C4-2B (cell line): Measurements from ENCODE around the gene HPS3.

Experiments
- ZFX ChIP-seq: fragments of 450-650 bp; IDR thresholded peaks from 2 replicates; pipeline ENCODE4 v1.6.1; 2017
- TF ChIP-seq, protein P1 (sequence below): fragments of 450-650 bp; conservative IDR thresholded peaks from 2 replicates; pipeline ENCODE4 v1.5.1; 2017; ENCODE audit warnings: mild to moderate bottlenecking

DNA sequence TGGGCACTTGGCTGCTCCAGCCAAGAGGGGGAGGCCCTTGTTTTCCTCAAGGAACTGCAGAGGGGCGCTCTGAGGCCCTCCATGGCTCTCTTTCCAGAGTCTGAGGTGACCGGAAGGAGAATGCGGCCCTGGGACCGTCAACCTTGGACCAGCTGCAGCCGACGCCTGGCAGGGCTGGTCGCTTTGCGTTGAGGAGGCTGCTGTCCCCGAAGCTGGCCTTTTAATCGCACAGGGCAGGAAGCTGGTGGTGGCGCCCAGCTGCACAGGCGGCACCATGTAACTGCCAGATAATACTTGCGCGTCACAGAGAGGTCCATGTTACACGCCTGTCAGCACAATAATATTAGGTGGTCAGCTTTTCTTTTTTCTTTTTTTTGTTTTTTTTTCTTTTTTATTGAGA is 42.2 kb upstream of the HPS3 start:
- TF ChIP-seq, protein P1, sequence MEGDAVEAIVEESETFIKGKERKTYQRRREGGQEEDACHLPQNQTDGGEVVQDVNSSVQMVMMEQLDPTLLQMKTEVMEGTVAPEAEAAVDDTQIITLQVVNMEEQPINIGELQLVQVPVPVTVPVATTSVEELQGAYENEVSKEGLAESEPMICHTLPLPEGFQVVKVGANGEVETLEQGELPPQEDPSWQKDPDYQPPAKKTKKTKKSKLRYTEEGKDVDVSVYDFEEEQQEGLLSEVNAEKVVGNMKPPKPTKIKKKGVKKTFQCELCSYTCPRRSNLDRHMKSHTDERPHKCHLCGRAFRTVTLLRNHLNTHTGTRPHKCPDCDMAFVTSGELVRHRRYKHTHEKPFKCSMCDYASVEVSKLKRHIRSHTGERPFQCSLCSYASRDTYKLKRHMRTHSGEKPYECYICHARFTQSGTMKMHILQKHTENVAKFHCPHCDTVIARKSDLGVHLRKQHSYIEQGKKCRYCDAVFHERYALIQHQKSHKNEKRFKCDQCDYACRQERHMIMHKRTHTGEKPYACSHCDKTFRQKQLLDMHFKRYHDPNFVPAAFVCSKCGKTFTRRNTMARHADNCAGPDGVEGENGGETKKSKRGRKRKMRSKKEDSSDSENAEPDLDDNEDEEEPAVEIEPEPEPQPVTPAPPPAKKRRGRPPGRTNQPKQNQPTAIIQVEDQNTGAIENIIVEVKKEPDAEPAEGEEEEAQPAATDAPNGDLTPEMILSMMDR = no peak
- no peak for TF ChIP-seq ZFX
